ENCODE measurements around the gene TMOD2.

TMOD2 gene

DNA sequence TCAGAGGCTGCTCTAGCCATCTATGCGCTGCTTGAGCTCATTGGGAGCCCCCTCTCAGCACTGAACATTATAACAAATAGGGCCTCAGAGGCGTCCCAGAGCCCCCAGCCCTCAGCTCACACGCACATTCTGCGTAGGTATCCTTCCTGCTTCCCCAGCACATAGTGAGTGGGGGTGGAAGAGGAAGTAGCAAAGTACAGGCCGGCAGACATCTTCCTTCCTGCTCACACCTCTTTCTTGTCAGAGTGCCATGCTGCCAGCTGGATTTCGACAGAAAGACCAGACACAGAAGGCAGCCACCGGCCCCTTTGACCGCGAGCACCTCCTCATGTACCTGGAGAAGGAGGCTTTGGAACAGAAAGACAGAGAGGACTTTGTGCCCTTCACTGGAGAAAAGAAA lies 16.6 kb downstream of the TMOD2 start:
- TF ChIP-seq FOXK2 (IDR thresholded peaks at IDR 0.05) (no peak), FOXM1 (IDR thresholded peaks at IDR 0.05; ENCODE audit: borderline replicate concordance) (no peak), CTBP1 (IDR thresholded peaks at IDR 0.05; ENCODE audit: borderline replicate concordance) (no peak), NFRKB (IDR thresholded peaks at IDR 0.05) (no peak), HDGF (IDR thresholded peaks at IDR 0.05; ENCODE audit: borderline replicate concordance) (no peak), FOXA1 (IDR thresholded peaks at IDR 0.05) (no peak), LEF1 (IDR thresholded peaks at IDR 0.05; ENCODE audit: borderline replicate concordance) (no peak), SP1 (IDR thresholded peaks at IDR 0.05) (no peak)
- DNase-seq (ENCODE audit: extremely low spot score): no peak
- ChIA-PET POLR2A (no interaction called here), CTCF (no interaction called here)

- TF ChIP-seq, protein P1, sequence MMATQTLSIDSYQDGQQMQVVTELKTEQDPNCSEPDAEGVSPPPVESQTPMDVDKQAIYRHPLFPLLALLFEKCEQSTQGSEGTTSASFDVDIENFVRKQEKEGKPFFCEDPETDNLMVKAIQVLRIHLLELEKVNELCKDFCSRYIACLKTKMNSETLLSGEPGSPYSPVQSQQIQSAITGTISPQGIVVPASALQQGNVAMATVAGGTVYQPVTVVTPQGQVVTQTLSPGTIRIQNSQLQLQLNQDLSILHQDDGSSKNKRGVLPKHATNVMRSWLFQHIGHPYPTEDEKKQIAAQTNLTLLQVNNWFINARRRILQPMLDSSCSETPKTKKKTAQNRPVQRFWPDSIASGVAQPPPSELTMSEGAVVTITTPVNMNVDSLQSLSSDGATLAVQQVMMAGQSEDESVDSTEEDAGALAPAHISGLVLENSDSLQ (IDR thresholded peaks at IDR 0.05): no peak
- no peak for TF ChIP-seq SP1 (IDR thresholded peaks at IDR 0.05)
- ChIA-PET CTCF (no interaction called here), POLR2A (no interaction called here)
- DNase-seq (ENCODE audit: extremely low spot score): no peak
Measured at GRCh38 chr15:51770902-51771301, 19.5 kb downstream of the TMOD2 start.

DNA sequence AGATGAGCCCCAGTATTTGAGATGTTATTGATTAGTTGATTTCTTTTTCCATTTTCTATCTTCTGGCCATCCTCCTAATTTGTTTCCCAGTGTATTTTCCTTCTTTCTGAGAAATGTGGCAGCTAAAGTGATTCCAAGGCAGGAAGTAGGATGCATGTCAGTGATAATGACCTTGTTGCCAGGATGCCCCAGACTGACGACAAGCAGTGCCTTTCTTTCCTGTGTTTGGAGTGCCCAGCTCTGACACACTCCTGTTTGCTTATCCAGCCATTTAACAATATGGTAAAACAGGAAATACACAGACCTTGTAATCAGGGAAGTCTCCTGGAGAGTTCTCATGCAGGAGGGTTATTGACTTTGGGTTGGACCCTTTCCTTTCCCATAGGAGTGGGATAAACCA lies 20.4 kb downstream of the TMOD2 start:
- DNase-seq (ENCODE audit: extremely low spot score): no peak
- CTCF ChIA-PET: interaction anchor here (0.7 kb wide), 1 partner anchor 167 kb away, joined by 3 read pairs; no protein-coding TSS in a partner anchor
- POLR2A ChIA-PET: no interaction called here
- TF ChIP-seq SUZ12 (IDR thresholded peaks at IDR 0.05) (no peak), TARDBP (IDR thresholded peaks at IDR 0.05) (no peak), SP1 (IDR thresholded peaks at IDR 0.05) (no peak), FOXA1 (IDR thresholded peaks at IDR 0.05) (no peak), NFRKB (IDR thresholded peaks at IDR 0.05) (no peak), L3MBTL2 (conservative IDR thresholded peaks at IDR 0.05) (no peak), FOXK2 (IDR thresholded peaks at IDR 0.05) (no peak), CTBP1 (IDR thresholded peaks at IDR 0.05; ENCODE audit: borderline replicate concordance) (no peak)
- TF ChIP-seq, protein P1 (IDR thresholded peaks at IDR 0.05): no peak

DNA sequence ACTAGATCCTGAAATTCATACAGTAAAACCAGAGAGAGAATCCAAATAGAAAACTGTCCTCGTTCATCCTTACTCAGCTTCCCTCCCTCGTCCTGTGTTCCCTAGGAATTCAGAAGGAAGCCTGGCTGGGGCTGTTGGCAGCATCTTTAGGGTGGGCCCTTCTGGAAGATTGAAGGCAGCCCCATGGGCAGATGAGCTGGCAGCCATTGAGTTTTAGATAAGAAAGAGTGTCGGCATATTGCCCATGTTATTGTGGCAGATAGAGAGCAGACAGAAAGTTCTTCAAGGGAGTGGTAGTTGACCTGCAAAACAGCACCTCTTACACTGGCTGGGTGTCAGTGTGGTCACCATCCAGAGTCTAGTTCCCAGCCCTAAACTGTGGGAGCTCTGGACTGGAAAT lies 23.5 kb downstream of the TMOD2 start:
- TF ChIP-seq FOXM1 (IDR thresholded peaks at IDR 0.05; ENCODE audit: borderline replicate concordance): no peak
- no peak for TF ChIP-seq CTBP1 (IDR thresholded peaks at IDR 0.05; ENCODE audit: borderline replicate concordance)
- TF ChIP-seq ARNT (IDR thresholded peaks at IDR 0.05): no peak
- TF ChIP-seq NFRKB (IDR thresholded peaks at IDR 0.05): no peak
- no peak for TF ChIP-seq FOXK2 (IDR thresholded peaks at IDR 0.05)
- no peak for TF ChIP-seq ELF4 (IDR thresholded peaks at IDR 0.05)
- TF ChIP-seq FOXA1 (IDR thresholded peaks at IDR 0.05): no peak
- TF ChIP-seq ZNF384 (IDR thresholded peaks at IDR 0.05): no peak
- TF ChIP-seq SP1 (IDR thresholded peaks at IDR 0.05): no peak
- no peak for TF ChIP-seq TARDBP (IDR thresholded peaks at IDR 0.05)
- no peak for TF ChIP-seq HDGF (IDR thresholded peaks at IDR 0.05; ENCODE audit: borderline replicate concordance)
- no peak for TF ChIP-seq BHLHE40 (IDR thresholded peaks at IDR 0.05; ENCODE audit: borderline replicate concordance)
- TF ChIP-seq LEF1 (IDR thresholded peaks at IDR 0.05; ENCODE audit: borderline replicate concordance): no peak
- TF ChIP-seq L3MBTL2 (conservative IDR thresholded peaks at IDR 0.05): no peak
- TF ChIP-seq SUZ12 (IDR thresholded peaks at IDR 0.05): no peak
- TF ChIP-seq, protein P1 (IDR thresholded peaks at IDR 0.05): no peak
- DNase-seq (ENCODE audit: extremely low spot score): no peak
- ChIA-PET POLR2A (no interaction called here), CTCF (interaction anchor here (0.6 kb wide), 1 partner anchor 383 kb away, joined by 3 read pairs; no protein-coding TSS in a partner anchor)

DNA sequence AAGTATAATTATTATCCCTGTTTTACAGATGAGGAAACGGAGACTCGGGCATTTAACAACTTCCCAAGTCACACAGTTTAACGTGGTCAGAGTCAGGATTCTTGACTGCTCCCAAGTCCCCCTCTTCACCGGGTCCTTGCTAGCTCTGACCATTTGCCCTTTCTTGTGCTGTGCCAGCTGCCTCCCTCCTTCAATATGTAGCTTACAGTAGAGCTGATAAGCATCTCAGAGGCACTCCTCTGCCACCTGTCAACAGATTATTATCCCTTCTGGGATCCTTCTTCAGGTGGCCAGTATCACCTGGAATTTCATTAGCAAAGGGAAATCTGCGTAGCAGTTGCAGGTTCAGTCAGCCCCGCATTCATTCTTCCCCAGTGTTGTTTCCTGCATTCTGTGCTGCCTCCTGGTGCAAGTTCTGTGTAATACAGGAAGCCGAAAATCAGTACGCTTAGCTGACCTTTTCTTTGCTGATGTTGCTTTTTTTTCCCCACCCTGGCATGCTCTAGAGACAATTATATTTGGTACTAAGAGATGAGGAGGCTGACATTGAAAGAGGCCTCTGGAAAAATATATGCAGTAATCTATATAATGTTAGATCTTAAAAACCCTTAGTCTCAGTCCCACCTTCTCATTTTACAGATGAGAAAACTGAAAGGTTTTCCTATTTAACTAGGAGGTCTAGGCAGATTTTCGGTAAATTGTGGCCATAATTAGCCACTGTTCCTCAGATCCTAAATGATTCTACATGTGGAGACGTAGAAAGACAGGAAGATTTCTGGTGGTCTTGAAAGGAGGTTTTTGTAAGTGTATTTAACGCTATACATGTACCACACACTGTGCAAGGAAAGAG lies 24.8 kb downstream of the TMOD2 start:
- POLR2A ChIA-PET: no interaction called here

DNA sequence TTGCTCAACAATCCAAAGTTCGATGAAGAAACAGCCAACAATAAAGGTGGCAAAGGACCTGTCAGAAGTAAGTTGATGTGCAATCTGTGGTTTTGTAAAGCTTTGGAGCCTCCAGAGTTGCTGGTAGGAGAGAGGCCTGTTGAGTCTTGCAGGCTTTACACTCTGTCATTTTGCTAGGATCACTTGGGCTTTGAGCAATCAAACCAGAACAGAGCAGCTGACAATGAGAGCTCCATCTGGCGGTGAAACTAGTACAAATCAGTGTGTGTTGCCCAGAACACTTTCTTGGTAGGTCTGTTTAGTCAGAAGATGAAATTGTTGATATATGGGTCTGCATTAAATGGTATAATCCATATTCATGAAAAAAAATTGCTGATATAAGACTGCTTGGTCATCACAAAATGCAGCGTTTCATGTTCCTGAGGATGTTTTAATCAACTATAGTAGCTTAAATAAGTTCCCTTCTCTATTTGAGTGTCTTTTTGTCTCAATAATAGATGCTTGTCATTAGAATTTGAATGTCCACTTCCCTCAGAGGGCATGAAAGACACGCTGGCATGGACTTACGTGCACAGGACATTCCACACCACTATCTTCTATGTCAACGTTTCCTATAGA lies 25.7 kb downstream of the TMOD2 start:
- ChIA-PET POLR2A (no interaction called here), CTCF (interaction anchor here (1.1 to 2.3 kb wide), 8 partner anchors 21 to 142 kb away, joined by 3 to 55 read pairs (median 5); partner anchors contain the start of gene LYSMD2)
- TF ChIP-seq CTBP1 (IDR thresholded peaks at IDR 0.05; ENCODE audit: borderline replicate concordance): no peak
- TF ChIP-seq FOXM1 (IDR thresholded peaks at IDR 0.05; ENCODE audit: borderline replicate concordance): no peak
- TF ChIP-seq SUZ12 (IDR thresholded peaks at IDR 0.05): no peak
- TF ChIP-seq HDGF (IDR thresholded peaks at IDR 0.05; ENCODE audit: borderline replicate concordance): no peak
- TF ChIP-seq L3MBTL2 (conservative IDR thresholded peaks at IDR 0.05): no peak
- no peak for TF ChIP-seq ARNT (IDR thresholded peaks at IDR 0.05)
- DNase-seq (ENCODE audit: extremely low spot score): peak; percentile 62

More for the DNA sequence above, 24.8 kb downstream of the TMOD2 start:
- CTCF ChIA-PET: interaction anchor here (0.6 to 2.3 kb wide), 10 partner anchors 20 to 141 kb away, joined by 3 to 55 read pairs (median 4); partner anchors contain the start of gene LYSMD2
- TF ChIP-seq LEF1 (IDR thresholded peaks at IDR 0.05; ENCODE audit: borderline replicate concordance) (no peak), CTBP1 (IDR thresholded peaks at IDR 0.05; ENCODE audit: borderline replicate concordance) (no peak), NFRKB (IDR thresholded peaks at IDR 0.05) (no peak), ZNF384 (IDR thresholded peaks at IDR 0.05) (no peak), SP1 (IDR thresholded peaks at IDR 0.05) (no peak), HDGF (IDR thresholded peaks at IDR 0.05; ENCODE audit: borderline replicate concordance) (no peak), SUZ12 (IDR thresholded peaks at IDR 0.05) (no peak), FOXM1 (IDR thresholded peaks at IDR 0.05; ENCODE audit: borderline replicate concordance) (no peak), ELF4 (IDR thresholded peaks at IDR 0.05) (no peak)
- peak; percentile 49 for DNase-seq (ENCODE audit: extremely low spot score)

Measured in HEK293T (cell line).